ENCODE data around the gene MTRR. TPM values are rescaled to one million over a fixed set of nuclear protein-coding genes. Genes with fewer than 3 reads are reported as not detected.

MTRR gene
- total and polyA plus RNA-seq, 2 of the 8 experiments (the other 6 are each of a cell fraction or from before 2014, with no cell fraction given) = 36.4 to 53.8 TPM

DNA sequence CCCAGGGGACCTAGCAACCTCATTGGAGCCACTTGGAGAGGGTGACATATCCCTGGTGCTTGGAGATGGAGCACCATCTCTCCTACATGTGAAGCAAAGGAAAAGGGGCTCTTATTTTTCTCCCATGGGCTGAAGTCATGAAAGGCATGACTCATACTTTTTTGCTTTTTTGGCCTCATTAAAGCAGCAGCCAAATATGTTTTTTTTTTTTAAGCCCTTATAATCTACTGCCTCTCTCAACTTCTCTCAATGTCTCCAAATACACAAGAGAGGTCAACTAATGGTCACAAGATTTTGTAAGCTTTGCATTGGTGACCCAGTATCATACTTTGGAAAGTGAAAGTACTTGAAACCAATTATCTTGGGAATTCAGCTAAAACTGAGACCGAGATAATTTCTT lies 16.4 kb upstream of the MTRR start:
- peaks cover 0 to 8% (median 3%) of the 10 kb centered on the region in 4 experiments; a peak in 4 of 7 replicates for H3K4me1 ChIP-seq (replicated peaks in 1 of 4; ENCODE audit: control insufficient read depth in 3 of 4, insufficient read depth in 4 of 4, low read length in 3 of 4)
- POLR2A ChIA-PET (ENCODE audit: partially characterized antibody) = no interaction called here
- no peak for DNase-seq (ENCODE audit: low read depth in 1 of 2, low spot score in 2 of 2)
- TF ChIP-seq EGR1 (IDR thresholded peaks at IDR 0.05; ENCODE audit: borderline replicate concordance, low read depth, low read length) = no peak

More for the DNA sequence above, 16.4 kb upstream of the MTRR start:
- H4K5ac ChIP-seq (ENCODE audit: insufficient read length, low read depth, low read length) = no peak overlapping the region
- peaks cover 0 to 16% (median 9%) of the 10 kb centered on the region in 4 experiments; a peak in 4 of 7 replicates for H3K27me3 ChIP-seq (replicated peaks in 1 of 4; ENCODE audit: control insufficient read depth in 3 of 4, extremely low read depth in 1 of 4, insufficient read depth in 3 of 4, low read length in 3 of 4)
- no peak overlapping the region for H3K27ac ChIP-seq (ENCODE audit: low read depth, low read length)
- CTCF ChIA-PET (ENCODE audit: partially characterized antibody) = interaction anchor here (1.3 to 2.9 kb wide), 2 partner anchors 22 to 107 kb away, joined by 3 to 7 read pairs; no protein-coding TSS in a partner anchor
- no peak overlapping the region for H2AFZ ChIP-seq (ENCODE audit: low read length)
- H3K18ac ChIP-seq (ENCODE audit: extremely low read depth, low read length) = no peak overlapping the region
- no peak overlapping the region for H2AK5ac ChIP-seq (ENCODE audit: low read depth, low read length)
- H3K4me3 ChIP-seq (ENCODE audit: extremely low read depth in 1 of 4, insufficient read depth in 2 of 4, low read depth in 3 of 4, low read length in 4 of 4) = no peak overlapping the region
- H3K9ac ChIP-seq (replicated peaks in 1 of 4; ENCODE audit: extremely low read depth in 1 of 4, low read depth in 3 of 4, low read length in 3 of 4) = no peak overlapping the region
- no peaks in the 10 kb centered on the region for H3K36me3 ChIP-seq (ENCODE audit: control insufficient read depth in 2 of 4, insufficient read depth in 4 of 4, low read length in 3 of 4)
- no peaks in the 10 kb centered on the region for H3K79me2 ChIP-seq (ENCODE audit: control insufficient read depth in 1 of 2, insufficient read depth in 2 of 2, low read length in 2 of 2)
- H3K23me2 ChIP-seq (ENCODE audit: low read depth, low read length) = peaks cover 9% of the 10 kb centered on the region
- no peak for FAIRE-seq
- no peak overlapping the region for H2BK120ac ChIP-seq (replicated peaks; ENCODE audit: low read depth, low read length)
- no peak overlapping the region for H4K91ac ChIP-seq (replicated peaks; ENCODE audit: insufficient read length, low read length)
- no peak overlapping the region for H3K56ac ChIP-seq (replicated peaks; ENCODE audit: insufficient read length, low read depth, low read length)
- H3K4ac ChIP-seq (replicated peaks; ENCODE audit: insufficient read length, low read depth, low read length) = no peak overlapping the region
- H2BK15ac ChIP-seq (ENCODE audit: low read length) = no peak overlapping the region
- H3K9me3 ChIP-seq (ENCODE audit: insufficient read depth in 2 of 2, low read depth in 1 of 2, low read length in 1 of 2) = no peaks in the 10 kb centered on the region
- no peaks in the 10 kb centered on the region for H4K20me1 ChIP-seq (replicated peaks in 1 of 2; ENCODE audit: control insufficient read depth in 1 of 2, insufficient read depth in 2 of 2, low read length in 2 of 2)
- H3K4me2 ChIP-seq (ENCODE audit: insufficient read depth in 1 of 2, low read depth in 2 of 2, low read length in 2 of 2) = no peak overlapping the region
- H3K23ac ChIP-seq (ENCODE audit: insufficient read length) = no peak overlapping the region
- 90% methylated on average over 1 of the region's 1 CpG; no CpG with 5 or more reads in 1 of the 2 experiments for WGBS, 2 experiments (ENCODE audit: extremely low coverage in 1 of 2, insufficient coverage in 1 of 2, insufficient read length in 1 of 2, insufficient replicate concordance in 2 of 2, low coverage in 1 of 2, low lambda C conversion rate in 2 of 2, missing lambda C conversion rate in 1 of 2)
- no peaks in the 10 kb centered on the region for H3K79me1 ChIP-seq (ENCODE audit: low read depth, low read length)
- H3K14ac ChIP-seq (ENCODE audit: insufficient read length) = no peak overlapping the region
- H2BK5ac ChIP-seq (ENCODE audit: low read depth, low read length) = no peak overlapping the region
- no peak overlapping the region for H4K8ac ChIP-seq (ENCODE audit: extremely low read depth, insufficient read depth, low read length)
- H2BK12ac ChIP-seq (ENCODE audit: low read depth, low read length) = no peak overlapping the region
- no peak overlapping the region for H2BK20ac ChIP-seq (ENCODE audit: low read length)

Measured in H1 (cell line).